Chondrocyte (in vitro differentiated cells): ENCODE data around the gene IL9R. TPM values are rescaled to one million over a fixed set of nuclear protein-coding genes. Genes with fewer than 3 reads are reported as not detected.
"Not testable (repeated sequence)": the region's sequence is repeated elsewhere in the genome, so short reads cannot be mapped to it uniquely, and the experiment has no call there.

Experiments used
- DNase-seq: peaks from one replicate; pipeline ENCODE4 v3.0.0; 2021; ENCODE audit warnings: mixed read lengths, low spot score
- H3K27ac Mint-ChIP-seq: one replicate; pipeline ENCODE4 v1.8.0; 2021; ENCODE audit warnings: mild to moderate bottlenecking, moderate library complexity, mixed read lengths; ENCODE audit not compliant: unreplicated experiment
- H3K27me3 Mint-ChIP-seq: 2 replicates; pipeline ENCODE4 v1.8.0; 2021; ENCODE audit warnings: low read depth, mixed read lengths
- H3K36me3 Mint-ChIP-seq: 2 replicates; pipeline ENCODE4 v1.8.0; 2021; ENCODE audit warnings: low read depth, mixed read lengths
- H3K4me1 Mint-ChIP-seq: 2 replicates; pipeline ENCODE4 v1.8.0; 2021; ENCODE audit warnings: low read depth, mild to moderate bottlenecking, mixed read lengths
- H3K4me3 Mint-ChIP-seq: one replicate; pipeline ENCODE4 v1.8.0; 2021; ENCODE audit warnings: mild to moderate bottlenecking, moderate library complexity, mixed read lengths; ENCODE audit not compliant: unreplicated experiment
- H3K9me3 Mint-ChIP-seq: 2 replicates; pipeline ENCODE4 v1.8.0; 2021; ENCODE audit warnings: low read depth, mixed read lengths
- total RNA-seq: library from RNA; stranded (reverse); gene quantifications from 3 replicates; pipeline ENCODE4 v1.2.1, GENCODE V29; 2021
- TF ChIP-seq, protein P1 (sequence below): fragments of 200-600 bp; sonication (generic); IDR thresholded peaks from 2 replicates; pipeline ENCODE4 v1.5.0; 2021; ENCODE audit warnings: antibody characterized with exemption, mild to moderate bottlenecking, moderate library complexity

Gene IL9R
- total RNA-seq, 1 donor from 2014 or later = not detected

- Mint-ChIP-seq H3K4me1 (no peaks in the 10 kb centered on the region), H3K36me3 (no peaks in the 10 kb centered on the region), H3K27ac (no peak overlapping the region), H3K9me3 (no peaks in the 10 kb centered on the region), H3K27me3 (no peaks in the 10 kb centered on the region), H3K4me3 (no peak overlapping the region)
- DNase-seq = no peak
- TF ChIP-seq, protein P1, sequence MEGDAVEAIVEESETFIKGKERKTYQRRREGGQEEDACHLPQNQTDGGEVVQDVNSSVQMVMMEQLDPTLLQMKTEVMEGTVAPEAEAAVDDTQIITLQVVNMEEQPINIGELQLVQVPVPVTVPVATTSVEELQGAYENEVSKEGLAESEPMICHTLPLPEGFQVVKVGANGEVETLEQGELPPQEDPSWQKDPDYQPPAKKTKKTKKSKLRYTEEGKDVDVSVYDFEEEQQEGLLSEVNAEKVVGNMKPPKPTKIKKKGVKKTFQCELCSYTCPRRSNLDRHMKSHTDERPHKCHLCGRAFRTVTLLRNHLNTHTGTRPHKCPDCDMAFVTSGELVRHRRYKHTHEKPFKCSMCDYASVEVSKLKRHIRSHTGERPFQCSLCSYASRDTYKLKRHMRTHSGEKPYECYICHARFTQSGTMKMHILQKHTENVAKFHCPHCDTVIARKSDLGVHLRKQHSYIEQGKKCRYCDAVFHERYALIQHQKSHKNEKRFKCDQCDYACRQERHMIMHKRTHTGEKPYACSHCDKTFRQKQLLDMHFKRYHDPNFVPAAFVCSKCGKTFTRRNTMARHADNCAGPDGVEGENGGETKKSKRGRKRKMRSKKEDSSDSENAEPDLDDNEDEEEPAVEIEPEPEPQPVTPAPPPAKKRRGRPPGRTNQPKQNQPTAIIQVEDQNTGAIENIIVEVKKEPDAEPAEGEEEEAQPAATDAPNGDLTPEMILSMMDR = no peak
Measured at GRCh38 chrX:155998116-155998515, 620 bp downstream of the IL9R start.

- H3K4me3 Mint-ChIP-seq = no peak overlapping the region
- TF ChIP-seq, protein P1 = no peak
- H3K27ac Mint-ChIP-seq = no peak overlapping the region
- no peaks in the 10 kb centered on the region for H3K36me3 Mint-ChIP-seq
- no peaks in the 10 kb centered on the region for H3K27me3 Mint-ChIP-seq
- no peaks in the 10 kb centered on the region for H3K9me3 Mint-ChIP-seq
- DNase-seq = no peak
- no peaks in the 10 kb centered on the region for H3K4me1 Mint-ChIP-seq
Measured at GRCh38 chrX:155998761-155999510, 1.4 kb downstream of the IL9R start.

GRCh38 chrX:155999751-156000150 lies 2.3 kb downstream of the IL9R start:
- H3K4me1 Mint-ChIP-seq, H3K4me3 Mint-ChIP-seq, H3K9me3 Mint-ChIP-seq, H3K36me3 Mint-ChIP-seq, H3K27me3 Mint-ChIP-seq, H3K27ac Mint-ChIP-seq, DNase-seq: not testable (repeated sequence)

GRCh38 chrX:156000361-156000926 lies 2.9 kb downstream of the IL9R start:
- peaks cover 1% of the 10 kb centered on the region for H3K9me3 Mint-ChIP-seq
- no peak overlapping the region for H3K4me3 Mint-ChIP-seq
- TF ChIP-seq, protein P1 = no peak
- DNase-seq = no peak
- H3K27me3 Mint-ChIP-seq = no peaks in the 10 kb centered on the region
- H3K27ac Mint-ChIP-seq = no peak overlapping the region
- H3K4me1 Mint-ChIP-seq = no peaks in the 10 kb centered on the region
- H3K36me3 Mint-ChIP-seq = no peaks in the 10 kb centered on the region

- Mint-ChIP-seq H3K4me1 (no peaks in the 10 kb centered on the region), H3K4me3 (no peak overlapping the region), H3K9me3 (peaks cover 3% of the 10 kb centered on the region), H3K36me3 (no peaks in the 10 kb centered on the region), H3K27me3 (no peaks in the 10 kb centered on the region), H3K27ac (no peak overlapping the region)
- DNase-seq = no peak
- TF ChIP-seq, protein P1 = no peak
Measured at GRCh38 chrX:156001001-156001666, 3.6 kb downstream of the IL9R start.
